GM21515 (cell line): ENCODE measurements around the gene CADPS.

Experiments
- ATAC-seq: cut with Tn5 transposase; IDR thresholded peaks from one replicate; pipeline ENCODE4 v1.9.1; 2021; ENCODE audit not compliant: unreplicated experiment

Gene CADPS

DNA sequence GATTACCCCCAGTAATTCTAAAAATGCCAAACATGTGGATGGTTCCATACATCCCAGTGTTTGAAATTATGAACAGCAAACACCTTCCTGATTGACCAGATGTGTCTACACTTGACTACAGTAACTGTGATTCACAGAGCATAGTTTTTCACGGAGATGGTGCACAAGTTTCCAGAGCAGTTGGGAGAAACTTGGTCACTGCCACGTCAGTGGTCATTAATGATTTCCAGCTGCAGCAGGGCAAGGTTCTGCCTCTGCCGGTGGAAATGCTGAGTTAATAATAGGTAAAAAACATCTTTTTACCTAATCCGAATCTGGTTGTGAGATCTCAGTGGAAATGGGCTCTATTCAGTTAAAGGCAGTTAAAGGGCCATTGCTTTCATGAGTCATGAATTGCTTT lies 347.7 kb downstream of the CADPS start:
- ATAC-seq = no peak

DNA sequence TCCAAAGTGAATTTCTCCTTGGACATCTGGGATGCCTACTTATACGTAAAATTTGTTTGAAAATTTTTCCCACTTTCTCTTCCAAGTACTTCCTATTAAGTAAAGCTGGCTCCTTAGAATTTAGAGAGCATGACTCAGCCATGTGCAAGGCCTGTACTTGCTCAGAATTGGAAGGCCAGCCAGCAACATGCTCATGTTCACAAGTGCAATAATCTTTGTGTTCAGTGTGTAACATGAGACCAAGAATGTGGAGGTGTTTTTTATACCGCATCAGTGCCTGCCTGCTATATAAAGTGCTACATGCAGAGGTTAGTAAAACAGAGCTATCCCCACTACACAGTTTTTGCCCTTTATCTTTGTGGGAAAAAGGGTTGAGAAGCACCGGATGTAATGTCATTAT lies 349.9 kb downstream of the CADPS start:
- no peak for ATAC-seq

- ATAC-seq = no peak
These were observed 351.5 kb downstream of the CADPS start for GRCh38 chr3:62523672-62524071.

GRCh38 chr3:62521464-62522105 lies 353.6 kb downstream of the CADPS start:
- no peak for ATAC-seq

- ATAC-seq = no peak
These were observed 371.7 kb downstream of the CADPS start for GRCh38 chr3:62503516-62503915.

- ATAC-seq = no peak
These were observed 372.6 kb downstream of the CADPS start for GRCh38 chr3:62502315-62503300.

DNA sequence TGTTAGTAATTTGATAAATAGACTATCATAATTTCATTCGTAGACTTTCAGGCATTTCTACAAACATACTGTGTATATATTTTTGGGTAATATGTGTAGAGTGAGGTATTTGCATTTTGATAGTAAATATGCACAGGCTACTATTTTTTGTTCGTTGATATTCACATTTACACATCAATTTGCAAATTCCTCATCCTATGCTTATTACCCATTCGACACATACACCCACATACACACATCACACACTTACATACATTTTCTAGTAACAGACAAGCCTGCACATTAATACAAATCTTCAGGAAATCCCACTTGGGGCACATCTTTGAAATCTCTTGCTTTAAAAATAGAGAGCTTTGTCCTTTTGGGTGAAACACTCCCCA lies 373.9 kb downstream of the CADPS start:
- ATAC-seq = no peak

DNA sequence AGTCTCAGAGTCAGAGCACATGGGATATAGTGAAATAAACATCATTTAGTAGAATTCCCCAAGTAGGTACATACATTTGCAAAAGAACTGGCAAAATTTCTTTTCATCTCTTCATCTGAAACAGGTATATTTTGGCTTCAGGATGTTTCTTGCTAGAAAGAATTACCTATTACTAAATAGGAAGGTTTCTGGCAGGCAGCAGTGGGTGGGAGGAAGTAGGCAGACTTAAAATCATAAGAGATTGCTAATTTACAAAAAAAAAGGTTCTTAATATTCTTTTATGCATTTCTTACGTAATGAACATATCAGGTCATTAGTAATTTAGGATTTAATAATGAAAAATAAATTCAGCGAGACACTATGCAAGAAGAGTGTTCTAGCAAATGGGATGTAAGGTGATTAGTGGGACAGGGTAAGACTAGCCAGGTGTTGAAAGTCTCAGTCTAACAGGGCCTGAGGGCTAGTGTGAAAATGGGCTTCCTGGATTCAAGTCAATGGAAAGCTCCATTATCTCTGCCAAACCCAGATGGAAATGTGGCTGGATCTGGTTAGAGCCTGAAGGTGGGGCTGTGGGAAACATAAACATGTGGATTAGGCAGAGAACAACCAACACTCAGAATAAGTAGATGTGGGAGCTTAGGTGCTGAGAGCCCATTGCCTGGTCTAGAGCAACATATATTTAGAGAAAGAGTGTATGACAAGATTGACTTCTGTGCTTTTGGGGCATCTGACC lies 374.5 kb downstream of the CADPS start:
- no peak for ATAC-seq

GRCh38 chr3:62497156-62497555 lies 378.1 kb downstream of the CADPS start:
- no peak for ATAC-seq

- ATAC-seq = no peak
These were observed 378.7 kb downstream of the CADPS start for GRCh38 chr3:62496503-62496902.

DNA sequence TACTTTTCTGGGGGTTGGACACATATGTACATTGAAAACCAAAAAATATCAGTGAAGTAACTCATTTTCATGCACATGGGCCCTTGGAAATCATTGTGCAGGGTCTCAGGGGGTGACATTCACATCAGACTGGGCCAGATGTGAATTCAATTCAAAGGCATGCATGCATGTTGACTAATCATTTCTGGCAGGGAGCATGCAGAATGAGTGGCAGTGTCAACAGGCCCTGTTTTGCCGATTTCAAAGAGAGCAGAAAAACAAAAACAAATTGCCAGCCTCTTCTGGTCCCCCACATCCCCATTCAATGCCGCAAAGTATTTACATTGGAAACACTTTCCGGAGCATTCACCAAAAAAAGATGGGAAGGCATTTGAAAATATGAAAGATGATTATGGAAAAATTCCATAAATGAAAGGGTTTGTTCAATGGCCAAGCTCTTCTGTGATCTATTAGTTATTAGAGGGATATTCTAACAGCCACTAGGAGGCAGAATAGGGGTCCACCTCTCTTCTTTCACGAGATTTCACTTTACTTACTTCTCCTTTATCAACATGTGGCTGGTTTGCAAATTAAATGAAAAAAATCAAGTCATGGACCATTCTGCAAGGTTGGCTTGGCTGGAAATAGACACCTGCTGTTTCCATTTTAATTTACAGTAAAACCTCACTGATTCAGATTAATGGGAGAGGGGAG lies 382.0 kb downstream of the CADPS start:
- ATAC-seq = no peak

DNA sequence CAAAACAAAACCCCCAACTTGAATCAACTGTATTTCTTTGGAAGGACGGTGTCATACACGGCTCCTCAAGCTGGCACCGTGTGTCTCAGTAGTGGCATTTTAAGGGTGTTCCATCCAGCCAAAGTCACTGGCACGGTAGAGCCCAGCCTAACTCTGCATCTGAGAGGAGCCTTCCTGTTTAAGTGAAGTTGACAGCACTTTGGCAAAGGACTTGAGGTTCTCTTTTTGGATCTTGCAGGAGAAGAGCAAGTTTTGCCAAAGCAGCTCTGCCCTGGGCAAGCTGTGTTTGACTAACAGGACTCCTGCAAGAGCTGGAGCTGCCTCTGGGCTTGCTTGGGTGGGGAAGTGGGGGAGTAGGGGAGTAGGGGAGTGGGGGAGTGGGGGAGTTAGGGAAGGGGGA lies 392.3 kb downstream of the CADPS start:
- ATAC-seq = no peak

- no peak for ATAC-seq
These were observed 393.3 kb downstream of the CADPS start for GRCh38 chr3:62481962-62482361.

DNA sequence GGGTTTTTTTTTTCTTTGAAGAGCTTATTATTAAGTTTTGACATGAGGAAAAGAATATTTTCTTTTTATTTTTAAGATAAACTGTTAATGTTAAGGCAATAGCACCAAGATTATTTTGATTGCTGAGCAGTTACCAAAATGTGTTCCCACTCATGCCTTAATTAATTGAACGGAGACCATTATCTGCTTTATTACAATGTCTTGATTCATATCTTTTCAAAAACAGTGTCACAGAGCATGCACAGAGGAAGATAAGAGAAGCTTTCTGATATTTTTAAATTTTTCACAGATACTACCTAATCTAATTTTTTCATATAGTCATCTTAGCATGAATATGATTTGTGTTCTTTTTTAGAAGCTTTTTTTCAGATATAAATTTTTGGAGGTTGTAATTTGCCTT lies 395.2 kb downstream of the CADPS start:
- no peak for ATAC-seq

DNA sequence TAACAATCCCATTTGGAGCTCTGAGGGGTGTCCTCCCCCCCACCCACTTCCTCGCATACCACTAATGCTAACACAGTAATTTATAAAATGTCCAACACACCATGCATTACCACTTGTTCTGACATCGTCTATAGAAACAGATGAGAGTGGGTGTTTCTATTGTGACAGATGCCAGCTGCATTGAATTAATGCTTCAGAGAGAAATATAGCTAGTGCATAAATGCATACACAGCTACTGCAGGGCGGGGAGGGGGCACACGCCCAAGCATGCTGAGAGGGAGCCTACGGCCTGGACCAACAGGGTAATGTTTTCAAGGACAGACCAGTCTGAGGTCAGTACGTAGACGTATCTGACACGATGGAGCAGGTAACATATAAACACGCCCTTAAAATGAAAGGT lies 395.9 kb downstream of the CADPS start:
- no peak for ATAC-seq

- no peak for ATAC-seq
These were observed 399.9 kb downstream of the CADPS start for GRCh38 chr3:62475306-62475705.

- no peak for ATAC-seq
These were observed 407.1 kb downstream of the CADPS start for GRCh38 chr3:62467966-62468722.

DNA sequence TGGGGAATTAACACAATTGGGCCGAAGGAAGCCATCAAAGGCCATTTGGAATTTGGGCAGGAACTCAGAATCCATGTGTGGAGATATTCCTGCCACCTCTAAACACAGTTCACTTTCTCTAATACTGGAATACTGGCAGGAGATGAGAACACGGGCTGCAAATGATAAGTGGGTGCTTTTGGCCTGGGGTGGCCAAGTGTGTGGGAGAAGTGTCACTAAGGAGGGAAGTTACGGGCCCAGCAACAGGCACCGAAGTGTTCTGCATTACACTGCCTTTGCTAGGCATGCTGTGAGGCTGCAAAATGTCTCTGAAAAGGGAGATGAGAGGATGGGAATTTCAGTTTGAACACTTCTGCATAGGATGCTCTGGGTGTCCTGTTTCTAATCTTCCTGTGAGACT lies 412.4 kb downstream of the CADPS start:
- ATAC-seq = no peak

DNA sequence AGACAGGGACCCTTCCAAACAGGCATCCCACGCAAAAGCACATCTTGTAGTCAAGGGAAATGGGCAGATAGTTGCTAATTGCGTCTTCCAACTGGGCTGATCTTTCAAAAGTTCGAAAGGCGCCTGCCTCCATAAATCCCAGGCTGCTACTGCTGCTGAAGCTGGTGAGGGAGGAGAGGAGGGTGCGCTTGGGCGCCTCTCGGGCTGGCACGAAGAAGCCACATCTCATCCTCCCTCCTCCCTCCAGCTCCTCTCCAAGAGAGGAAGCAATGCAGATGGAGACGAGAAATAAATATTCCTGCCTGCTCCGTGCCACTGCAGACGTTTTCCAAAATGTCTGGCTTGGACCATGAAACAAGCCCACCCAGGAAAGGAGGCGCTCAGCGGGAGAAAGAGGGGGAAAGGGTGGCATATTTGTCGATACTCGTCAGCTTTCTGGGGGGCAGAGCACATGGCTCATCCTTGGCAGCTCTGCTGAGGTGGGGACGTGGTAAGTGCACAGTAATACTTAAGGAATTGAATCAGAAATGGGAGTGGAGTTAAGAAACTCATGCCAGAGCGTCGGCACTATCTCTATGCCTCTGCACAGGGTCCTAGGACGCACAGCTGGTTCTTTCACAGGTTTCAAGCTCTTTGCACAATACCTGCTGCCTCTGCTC lies 413.0 kb downstream of the CADPS start:
- ATAC-seq = no peak

- no peak for ATAC-seq
These were observed 420.3 kb downstream of the CADPS start for GRCh38 chr3:62454916-62455315.
